NCI-H510A treated with DMSO at 0.1 percent for 48 hours (cell line): ENCODE results near the gene ADAD1.
"Not testable (repeated sequence)": the region's sequence is repeated elsewhere in the genome, so short reads cannot be mapped to it uniquely, and the experiment has no call there.

Source experiments
- DNase-seq: peaks from one replicate; lab custom pipeline; 2025; lab: John Stamatoyannopoulos, UW

ADAD1 gene

GRCh38 chr4:122378711-122379110 is at the start of gene ADAD1:
Gene ADAD1 (plus strand): TSS chr4:122379011. CDS start chr4:122380070, 1,059 bp downstream.
- DNase-seq, result no peak

GRCh38 chr4:122329876-122330565 is 48.8 kb upstream of the ADAD1 start:
- no peak for DNase-seq

GRCh38 chr4:122331195-122331594 is 47.6 kb upstream of the ADAD1 start:
- no peak for DNase-seq

- DNase-seq, result no peak
Measured at GRCh38 chr4:122334828-122335227, 44.0 kb upstream of the ADAD1 start.

GRCh38 chr4:122341886-122342285 is 36.9 kb upstream of the ADAD1 start:
- DNase-seq, result no peak

- DNase-seq, result no peak
Measured at GRCh38 chr4:122346036-122346435, 32.8 kb upstream of the ADAD1 start.

- no peak for DNase-seq
Measured at GRCh38 chr4:122346503-122346902, 32.3 kb upstream of the ADAD1 start.

- DNase-seq, result no peak
Measured at GRCh38 chr4:122356317-122356808, 22.4 kb upstream of the ADAD1 start.

- DNase-seq, result no peak
Measured at GRCh38 chr4:122360754-122361153, 18.1 kb upstream of the ADAD1 start.

GRCh38 chr4:122364700-122365404 is 14.0 kb upstream of the ADAD1 start:
- peak; percentile 18 for DNase-seq

- not testable (repeated sequence) for DNase-seq
Measured at GRCh38 chr4:122368786-122369185, 10.0 kb upstream of the ADAD1 start.

GRCh38 chr4:122377352-122377751 is 1.5 kb upstream of the ADAD1 start:
- DNase-seq, result no peak

- no peak for DNase-seq
Measured at GRCh38 chr4:122379239-122379638, 428 bp downstream of the ADAD1 start.

- DNase-seq, result no peak
Measured at GRCh38 chr4:122383341-122383740, 4.5 kb downstream of the ADAD1 start.

GRCh38 chr4:122384245-122384644 is 5.4 kb downstream of the ADAD1 start:
- no peak for DNase-seq

GRCh38 chr4:122393276-122393675 is 14.5 kb downstream of the ADAD1 start:
- no peak for DNase-seq

GRCh38 chr4:122403861-122404260 is 25.1 kb downstream of the ADAD1 start:
- no peak for DNase-seq

GRCh38 chr4:122412547-122412946 is 33.7 kb downstream of the ADAD1 start:
- DNase-seq, result no peak

GRCh38 chr4:122423246-122423645 is 44.4 kb downstream of the ADAD1 start:
- DNase-seq, result no peak

- DNase-seq, result no peak
Measured at GRCh38 chr4:122431351-122431750, 52.5 kb downstream of the ADAD1 start.

GRCh38 chr4:122434285-122434684 is 55.5 kb downstream of the ADAD1 start:
- DNase-seq, result no peak

- DNase-seq, result no peak
Measured at GRCh38 chr4:122450847-122451246, 72.0 kb downstream of the ADAD1 start.

GRCh38 chr4:122453384-122453995 is 74.7 kb downstream of the ADAD1 start:
- DNase-seq, result no peak
